Activated naive CD4-positive, alpha-beta T cell treated with Interleukin-2 at 50 U/mL for 16 hours (primary cell): ENCODE results near the gene SLC11A1.

Experiments used
- DNase-seq: peaks from one replicate; pipeline ENCODE4 v3.0.0-alpha.2; 2020

SLC11A1 gene

GRCh38 chr2:218438596-218438995, 56.5 kb downstream of the SLC11A1 start:
- no peak for DNase-seq

GRCh38 chr2:218444692-218445357, 62.8 kb downstream of the SLC11A1 start:
- DNase-seq = no peak

DNA sequence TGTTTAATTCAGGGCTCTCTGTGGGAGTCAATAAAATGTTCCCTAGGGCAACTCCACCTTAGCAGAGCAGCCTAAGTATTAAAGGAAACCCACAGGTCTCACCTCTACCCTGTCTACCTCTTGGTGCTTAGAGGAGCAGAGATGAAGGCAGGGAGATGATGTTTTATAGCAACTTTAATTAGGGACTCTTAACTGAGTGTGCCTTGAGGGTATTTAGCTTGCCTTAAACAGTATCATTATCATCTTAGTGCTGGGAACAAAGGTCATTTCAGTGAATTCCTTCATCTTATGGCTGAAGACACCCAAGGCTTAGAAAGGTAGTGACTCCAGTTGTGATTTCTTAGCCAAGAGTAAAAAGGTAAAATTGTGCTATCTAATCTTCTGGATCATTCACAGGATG, 63.5 kb downstream of the SLC11A1 start:
- no peak for DNase-seq
